ENCODE measurements around the gene KRT78.

- TF ChIP-seq POLR2A (IDR thresholded peaks at IDR 0.05; ENCODE audit: low read length): no peak
- TF ChIP-seq PBX3 (IDR thresholded peaks at IDR 0.05): no peak
Observed at GRCh38 chr12:52806821-52807543, 41.8 kb downstream of the KRT78 start.

Measured in A549 (cell line).